Measurements from ENCODE around the gene HIRIP3. TPM values are rescaled to one million over a fixed set of nuclear protein-coding genes. Genes with fewer than 3 reads are reported as not detected.

HIRIP3 gene
- total RNA-seq, 1 experiment from 2014 or later: 18.9 TPM

DNA sequence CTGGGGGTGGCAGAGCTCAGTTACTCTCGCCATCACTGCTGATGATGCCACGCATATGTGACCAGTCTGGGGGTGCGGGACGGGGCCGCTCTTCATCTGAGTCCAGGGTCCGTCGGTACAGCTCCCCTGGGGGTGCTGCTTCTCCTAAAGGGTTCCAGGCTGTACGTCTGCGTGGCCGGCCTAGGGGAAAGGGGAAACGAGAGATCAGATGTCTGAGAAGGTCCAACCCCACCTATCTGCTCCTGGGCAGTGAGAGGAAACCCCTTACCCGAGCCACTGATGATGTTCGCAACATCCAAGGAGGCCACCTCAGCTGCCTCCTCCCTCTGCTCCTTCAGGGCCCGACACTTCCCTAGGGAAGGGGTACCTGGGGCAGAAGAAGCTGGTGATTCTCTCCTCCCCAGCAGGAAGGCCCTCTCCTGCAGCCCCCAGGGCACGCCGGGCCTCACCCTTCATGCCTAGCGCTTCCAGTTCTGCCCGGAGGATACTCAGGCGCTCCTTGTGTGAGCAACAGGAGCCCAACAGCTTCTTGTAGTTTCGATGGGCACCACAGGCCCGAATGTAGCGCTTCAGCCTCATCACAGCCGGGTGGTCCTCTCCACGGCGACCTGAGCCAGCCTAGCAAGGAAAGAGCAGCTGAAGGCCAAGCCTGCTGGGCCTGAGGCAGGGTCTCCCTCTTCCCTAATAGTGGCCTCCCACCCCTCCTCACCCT, 2.1 kb downstream of the HIRIP3 start (continued):
- TF ChIP-seq, protein P1, sequence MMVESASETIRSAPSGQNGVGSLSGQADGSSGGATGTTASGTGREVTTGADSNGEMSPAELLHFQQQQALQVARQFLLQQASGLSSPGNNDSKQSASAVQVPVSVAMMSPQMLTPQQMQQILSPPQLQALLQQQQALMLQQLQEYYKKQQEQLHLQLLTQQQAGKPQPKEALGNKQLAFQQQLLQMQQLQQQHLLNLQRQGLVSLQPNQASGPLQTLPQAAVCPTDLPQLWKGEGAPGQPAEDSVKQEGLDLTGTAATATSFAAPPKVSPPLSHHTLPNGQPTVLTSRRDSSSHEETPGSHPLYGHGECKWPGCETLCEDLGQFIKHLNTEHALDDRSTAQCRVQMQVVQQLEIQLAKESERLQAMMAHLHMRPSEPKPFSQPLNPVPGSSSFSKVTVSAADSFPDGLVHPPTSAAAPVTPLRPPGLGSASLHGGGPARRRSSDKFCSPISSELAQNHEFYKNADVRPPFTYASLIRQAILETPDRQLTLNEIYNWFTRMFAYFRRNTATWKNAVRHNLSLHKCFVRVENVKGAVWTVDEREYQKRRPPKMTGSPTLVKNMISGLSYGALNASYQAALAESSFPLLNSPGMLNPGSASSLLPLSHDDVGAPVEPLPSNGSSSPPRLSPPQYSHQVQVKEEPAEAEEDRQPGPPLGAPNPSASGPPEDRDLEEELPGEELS (CRISPR knock-in tag; IDR thresholded peaks at IDR 0.05): no peak
- TF ChIP-seq GRHL2 (CRISPR knock-in tag; IDR thresholded peaks at IDR 0.05; ENCODE audit: insufficient replicate concordance, severe bottlenecking) (no peak), NFATC4 (CRISPR knock-in tag; IDR thresholded peaks at IDR 0.05) (no peak), NFYB (CRISPR knock-in tag; conservative IDR thresholded peaks at IDR 0.05; ENCODE audit: low read depth) (no peak), TEAD1 (CRISPR knock-in tag; IDR thresholded peaks at IDR 0.05) (no peak)
- TF ChIP-seq, protein P2, sequence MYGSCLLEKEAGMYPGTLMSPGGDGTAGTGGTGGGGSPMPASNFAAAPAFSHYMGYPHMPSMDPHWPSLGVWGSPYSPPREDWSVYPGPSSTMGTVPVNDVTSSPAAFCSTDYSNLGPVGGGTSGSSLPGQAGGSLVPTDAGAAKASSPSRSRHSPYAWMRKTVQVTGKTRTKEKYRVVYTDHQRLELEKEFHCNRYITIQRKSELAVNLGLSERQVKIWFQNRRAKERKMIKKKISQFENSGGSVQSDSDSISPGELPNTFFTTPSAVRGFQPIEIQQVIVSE (CRISPR knock-in tag; IDR thresholded peaks at IDR 0.05; ENCODE audit: borderline replicate concordance): no peak
- TF ChIP-seq, protein P3, sequence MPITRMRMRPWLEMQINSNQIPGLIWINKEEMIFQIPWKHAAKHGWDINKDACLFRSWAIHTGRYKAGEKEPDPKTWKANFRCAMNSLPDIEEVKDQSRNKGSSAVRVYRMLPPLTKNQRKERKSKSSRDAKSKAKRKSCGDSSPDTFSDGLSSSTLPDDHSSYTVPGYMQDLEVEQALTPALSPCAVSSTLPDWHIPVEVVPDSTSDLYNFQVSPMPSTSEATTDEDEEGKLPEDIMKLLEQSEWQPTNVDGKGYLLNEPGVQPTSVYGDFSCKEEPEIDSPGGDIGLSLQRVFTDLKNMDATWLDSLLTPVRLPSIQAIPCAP (CRISPR knock-in tag; IDR thresholded peaks at IDR 0.05): no peak

DNA sequence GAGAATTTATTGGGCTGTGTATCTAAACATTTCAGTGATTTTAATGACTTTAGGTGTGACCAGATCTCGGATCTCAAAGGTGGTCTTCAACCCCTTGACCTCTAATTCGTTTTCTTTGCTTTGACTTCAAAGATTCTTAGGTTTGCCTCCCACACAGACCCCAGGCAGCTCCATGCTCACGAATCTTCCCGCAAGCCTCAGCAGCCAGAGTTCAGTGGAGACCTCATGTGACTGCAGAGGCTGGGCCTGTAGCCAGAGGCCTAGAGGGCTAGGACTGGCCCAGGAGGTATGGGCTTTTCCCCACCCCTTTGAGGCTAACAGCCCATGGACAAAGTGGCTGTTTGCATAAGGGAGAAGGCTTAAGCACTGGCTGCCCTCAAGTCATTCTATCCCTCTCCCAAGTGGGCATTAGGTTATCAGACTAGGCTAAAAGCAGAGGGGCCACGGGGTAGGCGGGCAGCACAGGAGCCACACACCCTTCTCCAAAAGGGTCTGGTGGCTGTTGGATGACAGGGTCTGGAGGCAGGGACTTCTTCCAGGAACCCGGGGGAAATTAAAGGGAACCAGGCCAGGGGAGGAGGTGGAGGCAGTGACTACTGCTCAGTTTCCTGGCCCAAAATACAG, 3.0 kb downstream of the HIRIP3 start:
- ATAC-seq (no peak), DNase-seq (ENCODE audit: low spot score) (no peak)
- Mint-ChIP-seq H3K36me3 (peaks cover 21% of the 10 kb centered on the region), H3K4me3 (no peak overlapping the region), H3K27me3 (ENCODE audit: low read depth) (no peaks in the 10 kb centered on the region), H3K4me1 (peaks cover 11% of the 10 kb centered on the region), H3K9me3 (no peaks in the 10 kb centered on the region), H3K27ac (no peak overlapping the region)
- ChIA-PET POLR2A (no interaction called here), CTCF (interaction anchor here (1.2 to 2.2 kb wide), 2 partner anchors 8 to 29 kb away, joined by 5 to 9 read pairs; no protein-coding TSS in a partner anchor)
- no peak for TF ChIP-seq NR3C1 (CRISPR knock-in tag; conservative IDR thresholded peaks at IDR 0.05; ENCODE audit: low read depth)
- TF ChIP-seq, protein P4, sequence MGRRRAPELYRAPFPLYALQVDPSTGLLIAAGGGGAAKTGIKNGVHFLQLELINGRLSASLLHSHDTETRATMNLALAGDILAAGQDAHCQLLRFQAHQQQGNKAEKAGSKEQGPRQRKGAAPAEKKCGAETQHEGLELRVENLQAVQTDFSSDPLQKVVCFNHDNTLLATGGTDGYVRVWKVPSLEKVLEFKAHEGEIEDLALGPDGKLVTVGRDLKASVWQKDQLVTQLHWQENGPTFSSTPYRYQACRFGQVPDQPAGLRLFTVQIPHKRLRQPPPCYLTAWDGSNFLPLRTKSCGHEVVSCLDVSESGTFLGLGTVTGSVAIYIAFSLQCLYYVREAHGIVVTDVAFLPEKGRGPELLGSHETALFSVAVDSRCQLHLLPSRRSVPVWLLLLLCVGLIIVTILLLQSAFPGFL (CRISPR knock-in tag; IDR thresholded peaks at IDR 0.05; ENCODE audit: borderline replicate concordance): no peak
- TF ChIP-seq, protein P5, sequence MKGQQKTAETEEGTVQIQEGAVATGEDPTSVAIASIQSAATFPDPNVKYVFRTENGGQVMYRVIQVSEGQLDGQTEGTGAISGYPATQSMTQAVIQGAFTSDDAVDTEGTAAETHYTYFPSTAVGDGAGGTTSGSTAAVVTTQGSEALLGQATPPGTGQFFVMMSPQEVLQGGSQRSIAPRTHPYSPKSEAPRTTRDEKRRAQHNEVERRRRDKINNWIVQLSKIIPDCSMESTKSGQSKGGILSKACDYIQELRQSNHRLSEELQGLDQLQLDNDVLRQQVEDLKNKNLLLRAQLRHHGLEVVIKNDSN (CRISPR knock-in tag; IDR thresholded peaks at IDR 0.05): no peak
- TF ChIP-seq, protein P6, sequence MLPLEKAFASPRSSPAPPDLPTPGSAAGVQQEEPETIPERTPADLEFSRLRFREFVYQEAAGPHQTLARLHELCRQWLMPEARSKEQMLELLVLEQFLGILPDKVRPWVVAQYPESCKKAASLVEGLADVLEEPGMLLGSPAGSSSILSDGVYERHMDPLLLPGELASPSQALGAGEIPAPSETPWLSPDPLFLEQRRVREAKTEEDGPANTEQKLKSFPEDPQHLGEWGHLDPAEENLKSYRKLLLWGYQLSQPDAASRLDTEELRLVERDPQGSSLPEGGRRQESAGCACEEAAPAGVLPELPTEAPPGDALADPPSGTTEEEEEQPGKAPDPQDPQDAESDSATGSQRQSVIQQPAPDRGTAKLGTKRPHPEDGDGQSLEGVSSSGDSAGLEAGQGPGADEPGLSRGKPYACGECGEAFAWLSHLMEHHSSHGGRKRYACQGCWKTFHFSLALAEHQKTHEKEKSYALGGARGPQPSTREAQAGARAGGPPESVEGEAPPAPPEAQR (CRISPR knock-in tag; IDR thresholded peaks at IDR 0.05): no peak
- no peak for TF ChIP-seq NFATC4 (CRISPR knock-in tag; IDR thresholded peaks at IDR 0.05)
- no peak for TF ChIP-seq FOXP1 (CRISPR knock-in tag; IDR thresholded peaks at IDR 0.05; ENCODE audit: borderline replicate concordance)
- TF ChIP-seq, protein P7, sequence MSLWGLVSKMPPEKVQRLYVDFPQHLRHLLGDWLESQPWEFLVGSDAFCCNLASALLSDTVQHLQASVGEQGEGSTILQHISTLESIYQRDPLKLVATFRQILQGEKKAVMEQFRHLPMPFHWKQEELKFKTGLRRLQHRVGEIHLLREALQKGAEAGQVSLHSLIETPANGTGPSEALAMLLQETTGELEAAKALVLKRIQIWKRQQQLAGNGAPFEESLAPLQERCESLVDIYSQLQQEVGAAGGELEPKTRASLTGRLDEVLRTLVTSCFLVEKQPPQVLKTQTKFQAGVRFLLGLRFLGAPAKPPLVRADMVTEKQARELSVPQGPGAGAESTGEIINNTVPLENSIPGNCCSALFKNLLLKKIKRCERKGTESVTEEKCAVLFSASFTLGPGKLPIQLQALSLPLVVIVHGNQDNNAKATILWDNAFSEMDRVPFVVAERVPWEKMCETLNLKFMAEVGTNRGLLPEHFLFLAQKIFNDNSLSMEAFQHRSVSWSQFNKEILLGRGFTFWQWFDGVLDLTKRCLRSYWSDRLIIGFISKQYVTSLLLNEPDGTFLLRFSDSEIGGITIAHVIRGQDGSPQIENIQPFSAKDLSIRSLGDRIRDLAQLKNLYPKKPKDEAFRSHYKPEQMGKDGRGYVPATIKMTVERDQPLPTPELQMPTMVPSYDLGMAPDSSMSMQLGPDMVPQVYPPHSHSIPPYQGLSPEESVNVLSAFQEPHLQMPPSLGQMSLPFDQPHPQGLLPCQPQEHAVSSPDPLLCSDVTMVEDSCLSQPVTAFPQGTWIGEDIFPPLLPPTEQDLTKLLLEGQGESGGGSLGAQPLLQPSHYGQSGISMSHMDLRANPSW (CRISPR knock-in tag; conservative IDR thresholded peaks at IDR 0.05; ENCODE audit: low read depth): no peak
- TF ChIP-seq ETV6 (CRISPR knock-in tag; IDR thresholded peaks at IDR 0.05): no peak
- TF ChIP-seq NFYB (CRISPR knock-in tag; conservative IDR thresholded peaks at IDR 0.05; ENCODE audit: low read depth): no peak
- TF ChIP-seq ZNF416 (CRISPR knock-in tag; IDR thresholded peaks at IDR 0.05): no peak
- TF ChIP-seq JUN (CRISPR knock-in tag; IDR thresholded peaks at IDR 0.05): no peak
- no peak for TF ChIP-seq CREM (CRISPR knock-in tag; IDR thresholded peaks at IDR 0.05)
- TF ChIP-seq TEAD4 (CRISPR knock-in tag; IDR thresholded peaks at IDR 0.05): no peak
- no peak for TF ChIP-seq GABPB1 (CRISPR knock-in tag; IDR thresholded peaks at IDR 0.05)
- TF ChIP-seq, protein P8, sequence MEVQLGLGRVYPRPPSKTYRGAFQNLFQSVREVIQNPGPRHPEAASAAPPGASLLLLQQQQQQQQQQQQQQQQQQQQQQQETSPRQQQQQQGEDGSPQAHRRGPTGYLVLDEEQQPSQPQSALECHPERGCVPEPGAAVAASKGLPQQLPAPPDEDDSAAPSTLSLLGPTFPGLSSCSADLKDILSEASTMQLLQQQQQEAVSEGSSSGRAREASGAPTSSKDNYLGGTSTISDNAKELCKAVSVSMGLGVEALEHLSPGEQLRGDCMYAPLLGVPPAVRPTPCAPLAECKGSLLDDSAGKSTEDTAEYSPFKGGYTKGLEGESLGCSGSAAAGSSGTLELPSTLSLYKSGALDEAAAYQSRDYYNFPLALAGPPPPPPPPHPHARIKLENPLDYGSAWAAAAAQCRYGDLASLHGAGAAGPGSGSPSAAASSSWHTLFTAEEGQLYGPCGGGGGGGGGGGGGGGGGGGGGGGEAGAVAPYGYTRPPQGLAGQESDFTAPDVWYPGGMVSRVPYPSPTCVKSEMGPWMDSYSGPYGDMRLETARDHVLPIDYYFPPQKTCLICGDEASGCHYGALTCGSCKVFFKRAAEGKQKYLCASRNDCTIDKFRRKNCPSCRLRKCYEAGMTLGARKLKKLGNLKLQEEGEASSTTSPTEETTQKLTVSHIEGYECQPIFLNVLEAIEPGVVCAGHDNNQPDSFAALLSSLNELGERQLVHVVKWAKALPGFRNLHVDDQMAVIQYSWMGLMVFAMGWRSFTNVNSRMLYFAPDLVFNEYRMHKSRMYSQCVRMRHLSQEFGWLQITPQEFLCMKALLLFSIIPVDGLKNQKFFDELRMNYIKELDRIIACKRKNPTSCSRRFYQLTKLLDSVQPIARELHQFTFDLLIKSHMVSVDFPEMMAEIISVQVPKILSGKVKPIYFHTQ (CRISPR knock-in tag; IDR thresholded peaks at IDR 0.05): no peak

All from WTC11 (cell line).